ENCODE measurements around the gene SHISA5. TPM values are rescaled to one million over a fixed set of nuclear protein-coding genes. Genes with fewer than 3 reads are reported as not detected.

The SHISA5 gene
- polyA plus RNA-seq, 3 donors: 147 to 266 (median 242) TPM

GRCh38 chr3:48472673-48472922 lies 31.4 kb downstream of the SHISA5 start:
- H3K36me3 Mint-ChIP-seq: peaks cover 44 to 63% of the 10 kb centered on the region in 2 donors
- peaks cover 57% of the 10 kb centered on the region for H3K79me2 ChIP-seq (ENCODE audit: insufficient read depth, low read length)

GRCh38 chr3:48470286-48470685 lies 33.7 kb downstream of the SHISA5 start:
- Mint-ChIP-seq H3K4me3 (peak overlapping the region in 1 of 2 donors; percentile 66), H3K27ac (peak overlapping the region; percentile 75 to 100 (median 93)), H3K27me3 (ENCODE audit: low read depth in 3 of 3) (peaks cover 0 to 2% (median 0%) of the 10 kb centered on the region in 3 donors), H3K4me1 (peaks cover 63% of the 10 kb centered on the region), H3K9me3 (no peaks in the 10 kb centered on the region), H3K36me3 (peaks cover 34 to 53% of the 10 kb centered on the region in 2 donors)
- peak overlapping the region; percentile 23 for H3K4me2 ChIP-seq (replicated peaks; ENCODE audit: extremely low read depth, low read length, poor library complexity, severe bottlenecking)
- peaks cover 69 to 76% of the 10 kb centered on the region in 2 donors for H3K4me1 ChIP-seq (ENCODE audit: control insufficient read depth in 1 of 2, insufficient read depth in 2 of 2, low read length in 2 of 2)
- no peak overlapping the region for H2AFZ ChIP-seq (ENCODE audit: insufficient read depth, low read depth, low read length, poor library complexity, severe bottlenecking)
- H4K20me1 ChIP-seq (ENCODE audit: insufficient read depth, low read length): peaks cover 11% of the 10 kb centered on the region
- WGBS (ENCODE audit: insufficient coverage): 83% methylated on average over 1 of the region's 1 CpG
- H3K27ac ChIP-seq (ENCODE audit: low read depth in 1 of 2, low read length in 2 of 2): peak overlapping the region; percentile 52 to 100
- H3K79me2 ChIP-seq (ENCODE audit: insufficient read depth, low read length): peaks cover 74% of the 10 kb centered on the region
- no peak for DNase-seq
- H3K27me3 ChIP-seq (ENCODE audit: control insufficient read depth in 2 of 2, insufficient read depth in 2 of 2, low read length in 2 of 2): no peaks in the 10 kb centered on the region
- peak overlapping the region in 1 of 3 experiments; percentile 3 for H3K4me3 ChIP-seq (replicated peaks in 1 of 3; ENCODE audit: low read depth in 2 of 3, low read length in 3 of 3)
- TF ChIP-seq CTCF (IDR thresholded peaks at IDR 0.05): no peak
- H3K36me3 ChIP-seq (replicated peaks in 1 of 2; ENCODE audit: control insufficient read depth in 1 of 2, insufficient read depth in 2 of 2, low read length in 2 of 2): peaks cover 36 to 45% of the 10 kb centered on the region in 2 donors
- H3K9ac ChIP-seq (ENCODE audit: insufficient read depth, low read length, poor library complexity, severe bottlenecking): no peak overlapping the region
- intact Hi-C loops (cut with micrococcal nuclease): no loop called here
- H3K9me3 ChIP-seq (replicated peaks in 1 of 2; ENCODE audit: control insufficient read depth in 1 of 2, insufficient read depth in 1 of 2, low read length in 2 of 2): no peaks in the 10 kb centered on the region

More at GRCh38 chr3:48472673-48472922, 31.4 kb downstream of the SHISA5 start:
- WGBS (ENCODE audit: insufficient coverage): 0% methylated on average over 5 of the region's 5 CpGs
- H4K20me1 ChIP-seq (ENCODE audit: insufficient read depth, low read length): peaks cover 6% of the 10 kb centered on the region
- H3K27me3 ChIP-seq (ENCODE audit: control insufficient read depth in 2 of 2, insufficient read depth in 2 of 2, low read length in 2 of 2): no peaks in the 10 kb centered on the region
- peak overlapping the region; percentile 88 for H3K9ac ChIP-seq (ENCODE audit: insufficient read depth, low read length, poor library complexity, severe bottlenecking)
- peaks cover 34 to 55% of the 10 kb centered on the region in 2 donors for H3K36me3 ChIP-seq (replicated peaks in 1 of 2; ENCODE audit: control insufficient read depth in 1 of 2, insufficient read depth in 2 of 2, low read length in 2 of 2)
- H3K27ac ChIP-seq (ENCODE audit: low read depth in 1 of 2, low read length in 2 of 2): peak overlapping the region; percentile 88 to 99
- no peak for DNase-seq
- Mint-ChIP-seq H3K9me3 (no peaks in the 10 kb centered on the region), H3K27ac (peak overlapping the region; percentile 95 to 100 (median 97)), H3K27me3 (ENCODE audit: low read depth in 3 of 3) (no peaks in the 10 kb centered on the region), H3K4me3 (peak overlapping the region; percentile 89 to 96), H3K4me1 (peaks cover 48% of the 10 kb centered on the region)
- H2AFZ ChIP-seq (ENCODE audit: insufficient read depth, low read depth, low read length, poor library complexity, severe bottlenecking): peak overlapping the region; percentile 85
- H3K4me3 ChIP-seq (replicated peaks in 1 of 3; ENCODE audit: low read depth in 2 of 3, low read length in 3 of 3): peak overlapping the region; percentile 44 to 82 (median 48)
- peak overlapping the region; percentile 90 for H3K4me2 ChIP-seq (replicated peaks; ENCODE audit: extremely low read depth, low read length, poor library complexity, severe bottlenecking)
- H3K4me1 ChIP-seq (ENCODE audit: control insufficient read depth in 1 of 2, insufficient read depth in 2 of 2, low read length in 2 of 2): peaks cover 55 to 62% of the 10 kb centered on the region in 2 donors
- no peaks in the 10 kb centered on the region for H3K9me3 ChIP-seq (replicated peaks in 1 of 2; ENCODE audit: control insufficient read depth in 1 of 2, insufficient read depth in 1 of 2, low read length in 2 of 2)
- intact Hi-C loops (cut with micrococcal nuclease): no loop called here
- TF ChIP-seq CTCF (IDR thresholded peaks at IDR 0.05): no peak

Data from CD14-positive monocyte (primary cell).